K562 (cell line): ENCODE data around the gene KIAA0319L. TPM values are rescaled to one million over a fixed set of nuclear protein-coding genes. Genes with fewer than 3 reads are reported as not detected.

Source experiments
- ATAC-seq: fragments of 200-7000 bp; cut with Tn5 transposase; 3 replicates; pipeline ENCODE4 v1.9.1; 2020; ENCODE audit warnings: moderate library complexity
- BruUV-seq: library from RNA; stranded (reverse); fragments of 400-500 nt; replicated peaks from 2 replicates; lab custom pipeline; 2021; lab: Mats Ljungman, UMichigan
- CTCF ChIA-PET: fragments of 300-600 bp; formaldehyde crosslinking; extraction: SDS; loops from one replicate; lab custom pipeline; 2021; ENCODE audit warnings: low intra/inter-chr PET ratio; lab: Yijun Ruan, JAX
- POLR2A ChIA-PET: fragments of 300-600, 350-650 bp; sonication (Branson Sonifier 250); formaldehyde crosslinking; extraction: SDS; loops from one replicate; lab custom pipeline; 2021; ENCODE audit warnings: antibody characterized with exemption, inconsistent platforms; lab: Yijun Ruan, JAX
- DNase-seq, 4 experiments: peaks; one replicate each; pipeline versions ENCODE4 v3.0.0 to v3.0.0-alpha.2; 2011 to 2018; ENCODE audit warnings: low spot score in 3 of 4, mixed read lengths in 3 of 4; ENCODE audit errors: extremely low read depth in 1 of 4
- FAIRE-seq: peaks from 2 replicates; lab custom pipeline; 2011; peaks lifted over from hg19 to GRCh38; lab: Jason Lieb, UNC
- H2AFZ ChIP-seq: 2 replicates; pipeline ENCODE4 v1.6.0; 2011; ENCODE audit warnings: low read depth, low read length, control low read depth, inconsistent platforms
- H3K27ac ChIP-seq: fragments of 200-600 bp; 3 replicates; pipeline ENCODE4 v1.8.0; 2011; ENCODE audit warnings: low read depth, mild to moderate bottlenecking, control low read depth, inconsistent platforms, low read length, moderate library complexity, mixed read lengths; ENCODE audit errors: extremely low read depth
- H3K27me3 ChIP-seq, 2 experiments: fragments of 300-600 bp in 1 of 2; 2 replicates in 1 of 2; 3 replicates in 1 of 2; pipeline versions ENCODE4 v1.6.0 to v1.8.0; 2011; ENCODE audit warnings: inconsistent platforms in 2 of 2, low read length in 2 of 2, mild to moderate bottlenecking in 1 of 2, mixed read lengths in 1 of 2, moderate library complexity in 1 of 2; ENCODE audit not compliant: control insufficient read depth in 2 of 2, insufficient read depth in 2 of 2
- H3K36me3 ChIP-seq: fragments of 300-600 bp; 3 replicates; pipeline ENCODE4 v1.8.0; 2011; ENCODE audit warnings: mild to moderate bottlenecking, low read length, inconsistent platforms; ENCODE audit not compliant: control insufficient read depth, insufficient read depth
- H3K4me1 ChIP-seq, 2 experiments: fragments of 200-600 bp in 1 of 2; replicated peaks in 1 of 2; 2 replicates in 1 of 2; 3 replicates in 1 of 2; pipeline versions ENCODE4 v1.5.1 to v1.8.0; 2011; ENCODE audit warnings: inconsistent platforms in 2 of 2, low read length in 2 of 2, mild to moderate bottlenecking in 1 of 2, mixed read lengths in 1 of 2, moderate library complexity in 1 of 2; ENCODE audit not compliant: control insufficient read depth in 2 of 2, insufficient read depth in 2 of 2
- H3K4me2 ChIP-seq: 2 replicates; pipeline ENCODE4 v1.6.1; 2011; ENCODE audit warnings: low read length, control low read depth, inconsistent platforms, mixed read lengths; ENCODE audit not compliant: insufficient read depth
- H3K4me3 ChIP-seq: fragments of 200-600 bp; sonication (generic), shearing (Covaris generic); 2 replicates; pipeline ENCODE4 v1.5.1; 2016; ENCODE audit warnings: control low read depth, inconsistent platforms
- H3K79me2 ChIP-seq: fragments of 200-600 bp; 3 replicates; pipeline ENCODE4 v1.8.0; 2011; ENCODE audit warnings: low read length, inconsistent platforms; ENCODE audit not compliant: control insufficient read depth, insufficient read depth
- H3K9ac ChIP-seq, 2 experiments: 2 replicates each; pipeline versions ENCODE4 v1.6.0 to v1.6.1; 2011; ENCODE audit warnings: low read depth in 2 of 2, low read length in 2 of 2, control low read depth in 1 of 2, inconsistent platforms in 1 of 2, mild to moderate bottlenecking in 1 of 2, mixed read lengths in 1 of 2; ENCODE audit not compliant: insufficient read depth in 1 of 2
- H3K9me1 ChIP-seq: one replicate; pipeline ENCODE4 v1.6.0; 2011; ENCODE audit warnings: inconsistent platforms, mild to moderate bottlenecking, low read length, moderate library complexity; ENCODE audit not compliant: control insufficient read depth, insufficient read depth
- H3K9me3 ChIP-seq: replicated peaks from 2 replicates; pipeline ENCODE4 v1.5.1; 2011; ENCODE audit warnings: low read depth, low read length, inconsistent platforms; ENCODE audit not compliant: control insufficient read depth, insufficient read depth
- H4K20me1 ChIP-seq: replicated peaks from 2 replicates; pipeline ENCODE4 v1.6.1; 2011; ENCODE audit warnings: low read length, inconsistent platforms, mixed read lengths; ENCODE audit not compliant: control insufficient read depth, insufficient read depth
- CBX2 ChIP-seq: fragments of 200-600 bp; sonication (generic); IDR thresholded peaks from one replicate; pipeline ENCODE4 v1.6.1; 2012; ENCODE audit warnings: mild to moderate bottlenecking, low read length, inconsistent platforms; ENCODE audit not compliant: insufficient read depth, poor library complexity, severe bottlenecking
- CBX8 ChIP-seq: fragments of 200-600 bp; sonication (generic); IDR thresholded peaks from 2 replicates; pipeline ENCODE4 v1.6.1; 2012; ENCODE audit warnings: borderline replicate concordance, mixed run types, low read depth, mild to moderate bottlenecking, moderate library complexity, mixed read lengths, low read length, control low read depth, inconsistent platforms; ENCODE audit not compliant: poor library complexity, severe bottlenecking; ENCODE audit errors: extremely low read depth
- CEBPG ChIP-seq, 3 experiments: fragments of 200-800 bp in 1 of 3; sonication (Bioruptor generic) in 1 of 3; sonication (generic) in 1 of 3; formaldehyde crosslinking in 1 of 3; IDR thresholded peaks in 2 of 3; conservative IDR thresholded peaks in 1 of 3; 2 replicates each; pipeline versions ENCODE4 v1.6.1 to v1.8.0; 2016 to 2022; ENCODE audit warnings: missing compliant biosample characterization in 2 of 3, missing genetic modification characterization in 2 of 3, mild to moderate bottlenecking in 1 of 3, missing genetic modification reagents in 1 of 3
- MAZ ChIP-seq, 2 experiments: fragments of 450-650 bp in 1 of 2; sonication (generic) in 1 of 2; formaldehyde crosslinking; IDR thresholded peaks in 1 of 2; conservative IDR thresholded peaks in 1 of 2; 2 replicates each; pipeline versions ENCODE4 v1.4.0 to v1.5.0; 2020; ENCODE audit warnings: mild to moderate bottlenecking in 1 of 2, missing genetic modification reagents in 1 of 2
- MCM5 ChIP-seq: fragments of 450-650 bp; IDR thresholded peaks from 2 replicates; pipeline ENCODE4 v1.6.1; 2016; ENCODE audit warnings: low read depth
- MYC ChIP-seq, 2 experiments: fragments of 250-450 bp in 1 of 2; sonication (Bioruptor Pico) in 1 of 2; IDR thresholded peaks; 2 replicates each; pipeline versions ENCODE4 v1.5.1 to v1.6.1; 2012 to 2021; ENCODE audit warnings: low read depth in 2 of 2, borderline replicate concordance in 1 of 2, improper control_type of control experiment in 1 of 2, low read length in 1 of 2, mild to moderate bottlenecking in 1 of 2, moderate library complexity in 1 of 2
- RBM39 ChIP-seq: fragments of 200-400 bp; formaldehyde crosslinking; optimal IDR thresholded peaks from 2 replicates; pipeline ENCODE3; 2018; ENCODE audit warnings: low read depth, low read length
- SMAD1 ChIP-seq: fragments of 150-350 bp; IDR thresholded peaks from 2 replicates; pipeline ENCODE4 v1.6.1; 2014; ENCODE audit warnings: low read length, low read depth; ENCODE audit not compliant: partially characterized antibody
- WGBS: fragments of 100-300 bp; shearing (Covaris generic); methylation state at CpG from one replicate; pipeline ENCODE4 v1.1.6; 2016; ENCODE audit warnings: low coverage, mixed read lengths; ENCODE audit not compliant: insufficient coverage; ENCODE audit errors: missing lambda C conversion rate; 5-methylcytosine and 5-hydroxymethylcytosine counted together
- in situ Hi-C: fragments of 300-500 bp; cut with MboI; formaldehyde crosslinking; loops from 4 replicates; pipeline ENCODE4 v1.15.0; 2018; ENCODE audit warnings: inconsistent platforms, mixed read lengths
- intact Hi-C: fragments of 100-400 bp; cut with micrococcal nuclease; formaldehyde crosslinking; loops from 2 replicates; pipeline ENCODE4 v1.14.2; 2022
- polyA plus RNA-seq, 8 experiments: library from polyadenylated mRNA; depleted of rRNA in 4 of 8; stranded (reverse) in 5 of 8; unstranded in 3 of 8; fragments of >200 nt; fragmentation: Nextera tagmentation in 2 of 8; fragmentation: Illumina TruSeq in 1 of 8; extraction: Ambion mirVana in 2 of 8; extraction: Trizol in 1 of 8; gene quantifications; 2 replicates each; pipeline versions ENCODE4 v1.2.1 to v1.2.3, GENCODE V29; 2011 to 2014; ENCODE audit warnings: inconsistent platforms in 1 of 8, missing spikeins in 1 of 8
- total RNA-seq, 7 experiments: library from RNA; depleted of rRNA in 6 of 7; stranded (reverse); fragments of >200 nt in 6 of 7; fragmentation: Illumina TruSeq in 2 of 7; extraction: Trizol in 2 of 7; gene quantifications; 2 replicates each; pipeline versions ENCODE4 v1.2.1 to v1.2.3, GENCODE V29; 2011 to 2021; ENCODE audit warnings: low replicate concordance in 1 of 7
- TF ChIP-seq, protein P1 (sequence below), 2 experiments: fragments of 450-650 bp; conservative IDR thresholded peaks; 2 replicates each; pipeline ENCODE4 v1.6.1; 2017; ENCODE audit warnings: mild to moderate bottlenecking in 2 of 2, moderate library complexity in 2 of 2
- TF ChIP-seq, protein P2 (sequence below), 2 experiments: fragments of 450-650 bp; IDR thresholded peaks; 2 replicates each; pipeline ENCODE4 v1.6.1; 2016

The KIAA0319L gene
- total and polyA plus RNA-seq, 9 of the 15 experiments (the other 6 are each of a cell fraction or from before 2014, with no cell fraction given) = 2.4 to 51.7 (median 27.4) TPM

GRCh38 chr1:35544976-35545375, 12.2 kb downstream of the KIAA0319L start:
- ATAC-seq (peak; percentile 95), DNase-seq (peak; percentile 67 to 87 (median 79)), FAIRE-seq (peak; percentile 44)
- ChIA-PET CTCF (interaction anchor here (1.2 to 5.1 kb wide), 2 partner anchors 93 to 343 kb away, joined by 4 to 40 read pairs; no protein-coding TSS in a partner anchor), POLR2A (interaction anchor here (0.6 kb wide), 1 partner anchor 65 kb away, joined by 4 read pairs; no protein-coding TSS in a partner anchor)
- Histone ChIP-seq H3K9me1 (no peaks in the 10 kb centered on the region), H3K79me2 (peaks cover 23% of the 10 kb centered on the region; the same call in 2 of the 3 replicates), H3K4me1 (no peaks in the 10 kb centered on the region; a peak in 1 of 5 replicates), H4K20me1 (no peaks in the 10 kb centered on the region), H3K4me3 (no peak overlapping the region), H3K36me3 (peaks cover 51% of the 10 kb centered on the region), H3K9ac (no peak overlapping the region), H3K27me3 (no peaks in the 10 kb centered on the region), H3K4me2 (no peak overlapping the region), H3K27ac (no peak overlapping the region), H3K9me3 (no peaks in the 10 kb centered on the region), H2AFZ (no peak overlapping the region)
- WGBS = 65% methylated on average over 3 of the region's 3 CpGs
- BruUV-seq = no TSS peak
- intact Hi-C loops = loop anchor here (1.0 to 5.0 kb wide), 2 partner anchors 43 to 94 kb away; no protein-coding TSS in a partner anchor
- in situ Hi-C loops = loop anchor here (10.0 kb wide), 1 partner anchor 350 kb away; the partner anchor contains the start of gene SFPQ
- TF ChIP-seq CBX2 (no peak), RBM39 (peak; percentile 30), MAZ (CRISPR knock-in tag; conservative IDR thresholded peaks at IDR 0.05 in 1 of 2, IDR thresholded peaks at IDR 0.05 in 1 of 2) (peak in 1 of 2 experiments; percentile 57; a peak in 1 of 4 replicates), MCM5 (no peak), CEBPG (CRISPR knock-in tag; IDR thresholded peaks at IDR 0.05) (peak; percentile 93), CEBPG (tag; conservative IDR thresholded peaks at IDR 0.05 in 1 of 2, IDR thresholded peaks at IDR 0.05 in 1 of 2) (peak; percentile 87 to 93), MYC (IDR thresholded peaks at IDR 0.05; ENCODE audit: low read depth, low read length) (peak; percentile 61; the same call in 1 of the 2 replicates), MYC (CRISPR knock-in tag; IDR thresholded peaks at IDR 0.05; ENCODE audit: borderline replicate concordance, low read depth) (no peak), CBX8 (no peak), SMAD1 (peak; percentile 59)
- TF ChIP-seq, protein P1, sequence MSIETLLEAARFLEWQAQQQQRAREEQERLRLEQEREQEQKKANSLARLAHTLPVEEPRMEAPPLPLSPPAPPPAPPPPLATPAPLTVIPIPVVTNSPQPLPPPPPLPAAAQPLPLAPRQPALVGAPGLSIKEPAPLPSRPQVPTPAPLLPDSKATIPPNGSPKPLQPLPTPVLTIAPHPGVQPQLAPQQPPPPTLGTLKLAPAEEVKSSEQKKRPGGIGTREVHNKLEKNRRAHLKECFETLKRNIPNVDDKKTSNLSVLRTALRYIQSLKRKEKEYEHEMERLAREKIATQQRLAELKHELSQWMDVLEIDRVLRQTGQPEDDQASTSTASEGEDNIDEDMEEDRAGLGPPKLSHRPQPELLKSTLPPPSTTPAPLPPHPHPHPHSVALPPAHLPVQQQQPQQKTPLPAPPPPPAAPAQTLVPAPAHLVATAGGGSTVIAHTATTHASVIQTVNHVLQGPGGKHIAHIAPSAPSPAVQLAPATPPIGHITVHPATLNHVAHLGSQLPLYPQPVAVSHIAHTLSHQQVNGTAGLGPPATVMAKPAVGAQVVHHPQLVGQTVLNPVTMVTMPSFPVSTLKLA (conservative IDR thresholded peaks at IDR 0.05) = peak; percentile 46 to 48; a peak in 3 of 4 replicates
- TF ChIP-seq, protein P2, sequence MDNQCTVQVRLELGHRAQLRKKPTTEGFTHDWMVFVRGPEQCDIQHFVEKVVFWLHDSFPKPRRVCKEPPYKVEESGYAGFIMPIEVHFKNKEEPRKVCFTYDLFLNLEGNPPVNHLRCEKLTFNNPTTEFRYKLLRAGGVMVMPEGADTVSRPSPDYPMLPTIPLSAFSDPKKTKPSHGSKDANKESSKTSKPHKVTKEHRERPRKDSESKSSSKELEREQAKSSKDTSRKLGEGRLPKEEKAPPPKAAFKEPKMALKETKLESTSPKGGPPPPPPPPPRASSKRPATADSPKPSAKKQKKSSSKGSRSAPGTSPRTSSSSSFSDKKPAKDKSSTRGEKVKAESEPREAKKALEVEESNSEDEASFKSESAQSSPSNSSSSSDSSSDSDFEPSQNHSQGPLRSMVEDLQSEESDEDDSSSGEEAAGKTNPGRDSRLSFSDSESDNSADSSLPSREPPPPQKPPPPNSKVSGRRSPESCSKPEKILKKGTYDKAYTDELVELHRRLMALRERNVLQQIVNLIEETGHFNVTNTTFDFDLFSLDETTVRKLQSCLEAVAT (IDR thresholded peaks at IDR 0.05) = no peak
